K562 (cell line): ENCODE measurements around the gene SH3GLB2.

ENCODE experiments used
- ATF3 ChIP-seq, 2 experiments: fragments of 450-650 bp in 1 of 2; sonication (generic) in 1 of 2; formaldehyde crosslinking in 1 of 2; IDR thresholded peaks in 1 of 2; conservative IDR thresholded peaks in 1 of 2; 2 replicates each; pipeline versions ENCODE4 v1.6.1 to v1.8.1; 2016 to 2023; ENCODE audit warnings: mild to moderate bottlenecking in 2 of 2, moderate library complexity in 2 of 2, inconsistent platforms in 1 of 2, missing genetic modification reagents in 1 of 2
- RBM14 ChIP-seq: fragments of 200-400 bp; formaldehyde crosslinking; IDR thresholded peaks from 2 replicates; pipeline ENCODE4 v1.6.1; 2018; ENCODE audit warnings: low read depth, mild to moderate bottlenecking, low read length, moderate library complexity, borderline replicate concordance; ENCODE audit not compliant: insufficient read depth
- TARDBP ChIP-seq: fragments of 450-650 bp; IDR thresholded peaks from 2 replicates; pipeline ENCODE4 v1.6.1; 2016
- ZNF140 ChIP-seq: fragments of 250-450 bp; sonication (Bioruptor Pico); IDR thresholded peaks from 2 replicates; pipeline ENCODE4 v1.8.0; 2021; ENCODE audit warnings: moderate library complexity, mild to moderate bottlenecking, inconsistent platforms

- TF ChIP-seq ZNF140 (CRISPR knock-in tag) (no peak), TARDBP (no peak), ATF3 (IDR thresholded peaks at IDR 0.05) (no peak), ATF3 (CRISPR knock-in tag; conservative IDR thresholded peaks at IDR 0.05) (no peak), RBM14 (no peak)
Measured at GRCh38 chr9:129042016-129042415, 13.9 kb upstream of the SH3GLB2 start.
